Measurements from ENCODE around the gene ROBO2.

Gene ROBO2

GRCh38 chr3:77122652-77123051 lies 82.8 kb downstream of the ROBO2 start:
- DNase-seq, result no peak

- DNase-seq, result no peak
Observed at GRCh38 chr3:77125966-77126365, 86.1 kb downstream of the ROBO2 start.

GRCh38 chr3:77134769-77135168 lies 94.9 kb downstream of the ROBO2 start:
- DNase-seq, result no peak

- no peak for DNase-seq
Observed at GRCh38 chr3:77137559-77137958, 97.7 kb downstream of the ROBO2 start.

- no peak for DNase-seq
Observed at GRCh38 chr3:77139624-77140023, 99.7 kb downstream of the ROBO2 start.

- DNase-seq, result no peak
Observed at GRCh38 chr3:77141423-77141822, 101.5 kb downstream of the ROBO2 start.

GRCh38 chr3:77142578-77142977 lies 102.7 kb downstream of the ROBO2 start:
- no peak for DNase-seq

GRCh38 chr3:77146004-77146403 lies 106.1 kb downstream of the ROBO2 start:
- no peak for DNase-seq

- no peak for DNase-seq
Observed at GRCh38 chr3:77147836-77148578, 108.1 kb downstream of the ROBO2 start.

- no peak for DNase-seq
Observed at GRCh38 chr3:77149382-77149781, 109.5 kb downstream of the ROBO2 start.

- DNase-seq, result no peak
Observed at GRCh38 chr3:77150028-77150427, 110.1 kb downstream of the ROBO2 start.

- DNase-seq, result no peak
Observed at GRCh38 chr3:77150759-77151158, 110.9 kb downstream of the ROBO2 start.

- DNase-seq, result no peak
Observed at GRCh38 chr3:77158730-77159581, 119.1 kb downstream of the ROBO2 start.

GRCh38 chr3:77160931-77161497 lies 121.1 kb downstream of the ROBO2 start:
- DNase-seq, result peak; percentile 79

GRCh38 chr3:77169823-77170222 lies 129.9 kb downstream of the ROBO2 start:
- DNase-seq, result no peak

GRCh38 chr3:77171026-77171425 lies 131.1 kb downstream of the ROBO2 start:
- no peak for DNase-seq

GRCh38 chr3:77179762-77180161 lies 139.9 kb downstream of the ROBO2 start:
- no peak for DNase-seq

GRCh38 chr3:77182341-77182740 lies 142.4 kb downstream of the ROBO2 start:
- DNase-seq, result no peak

- no peak for DNase-seq
Observed at GRCh38 chr3:77186319-77186718, 146.4 kb downstream of the ROBO2 start.

GRCh38 chr3:77186728-77187127 lies 146.8 kb downstream of the ROBO2 start:
- no peak for DNase-seq

- DNase-seq, result no peak
Observed at GRCh38 chr3:77188210-77188609, 148.3 kb downstream of the ROBO2 start.

- no peak for DNase-seq
Observed at GRCh38 chr3:77189258-77189657, 149.4 kb downstream of the ROBO2 start.

- DNase-seq, result no peak
Observed at GRCh38 chr3:77189684-77190083, 149.8 kb downstream of the ROBO2 start.

GRCh38 chr3:77190374-77190773 lies 150.5 kb downstream of the ROBO2 start:
- DNase-seq, result no peak

Data from DMS79 (cell line).